EL (cell line): ENCODE results near the gene SNORC.

Source experiments
- DNase-seq: peaks from one replicate; pipeline ENCODE4 v3.0.0-alpha.2; 2016

The SNORC gene

DNA sequence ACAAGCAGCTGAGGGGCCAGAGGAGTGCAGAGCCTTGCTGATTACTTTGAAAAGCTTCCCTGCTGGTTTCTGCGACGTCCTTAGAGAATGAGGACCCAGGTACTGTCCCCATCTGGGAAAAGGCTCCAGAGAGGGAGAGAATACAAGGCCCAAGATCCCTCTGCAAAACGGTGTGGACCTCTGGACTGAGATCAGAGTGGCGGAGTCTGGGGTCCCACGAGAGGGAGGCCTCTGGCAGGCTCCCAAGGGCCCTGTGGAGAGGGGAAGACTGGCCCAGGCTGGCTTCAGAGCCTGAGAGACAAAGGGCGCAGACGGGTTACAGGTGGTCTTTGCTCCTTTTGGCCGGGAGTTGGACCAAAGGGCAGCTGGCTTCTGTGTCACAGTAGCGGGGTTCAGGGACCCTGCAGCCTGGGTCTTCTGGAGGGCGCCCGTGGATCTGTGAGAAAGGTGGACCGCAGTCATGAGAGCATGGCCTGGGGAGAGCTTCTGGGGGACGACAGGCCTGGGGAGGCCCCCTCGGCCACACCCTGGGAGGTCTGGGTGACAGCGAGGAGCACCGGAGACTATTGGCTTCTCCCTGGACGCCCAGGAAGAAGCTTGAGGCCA lies 805 bp downstream of the SNORC start:
- no peak for DNase-seq

- DNase-seq = no peak
Measured at GRCh38 chr2:232871418-232871834, 1.4 kb downstream of the SNORC start.

GRCh38 chr2:232871835-232872736 lies 2.0 kb downstream of the SNORC start:
- no peak for DNase-seq

DNA sequence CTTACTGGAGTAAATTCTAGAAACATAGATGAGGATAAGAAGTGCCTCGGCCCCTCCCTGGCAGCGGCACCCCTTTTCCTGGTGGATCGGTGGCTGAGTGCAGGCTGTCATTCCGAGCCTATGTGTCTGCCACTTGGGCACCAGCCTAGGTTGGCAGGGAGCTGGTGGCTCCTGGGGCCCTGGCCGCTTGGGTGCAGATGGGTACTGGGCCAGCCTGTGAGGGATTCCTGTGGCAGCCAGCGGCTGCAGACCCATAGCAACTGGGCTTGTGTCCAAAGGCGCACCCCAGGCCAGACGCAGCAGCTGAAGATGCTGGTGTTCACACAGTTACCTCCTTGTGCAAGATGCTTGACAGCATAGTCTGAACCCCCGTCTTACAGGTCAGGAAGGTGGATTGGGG lies 2.8 kb downstream of the SNORC start:
- DNase-seq = no peak

DNA sequence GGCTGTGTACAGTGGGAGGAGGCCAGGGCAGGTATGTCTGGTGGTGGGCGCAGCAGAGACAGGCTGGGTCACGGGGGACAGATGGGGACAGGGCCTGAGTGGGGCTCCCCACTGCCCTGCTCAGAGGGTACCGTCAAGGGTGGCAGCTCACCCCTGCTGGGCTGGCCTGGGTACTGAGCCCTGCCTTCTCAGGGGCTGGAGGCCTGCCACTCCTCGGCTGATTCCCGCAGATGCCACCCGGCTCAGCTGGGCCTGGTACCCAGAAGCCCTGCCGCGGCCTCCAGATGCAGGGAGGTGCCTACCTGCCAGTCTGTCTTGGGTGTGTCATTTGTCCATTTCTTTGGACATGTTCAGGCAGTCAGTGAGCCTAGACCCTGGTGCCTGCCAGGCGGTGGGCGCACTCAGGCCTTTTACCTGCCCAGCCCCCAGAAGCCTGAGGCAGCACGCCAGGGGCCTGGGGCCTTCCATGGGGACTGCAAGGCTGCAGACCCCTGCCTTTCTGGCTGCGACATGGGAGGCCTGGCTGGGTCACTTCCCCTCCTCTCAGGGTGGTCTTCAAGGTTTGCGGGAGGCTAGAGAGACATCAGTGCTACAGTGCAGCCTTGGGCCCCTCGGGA lies 3.3 kb downstream of the SNORC start:
- no peak for DNase-seq

DNA sequence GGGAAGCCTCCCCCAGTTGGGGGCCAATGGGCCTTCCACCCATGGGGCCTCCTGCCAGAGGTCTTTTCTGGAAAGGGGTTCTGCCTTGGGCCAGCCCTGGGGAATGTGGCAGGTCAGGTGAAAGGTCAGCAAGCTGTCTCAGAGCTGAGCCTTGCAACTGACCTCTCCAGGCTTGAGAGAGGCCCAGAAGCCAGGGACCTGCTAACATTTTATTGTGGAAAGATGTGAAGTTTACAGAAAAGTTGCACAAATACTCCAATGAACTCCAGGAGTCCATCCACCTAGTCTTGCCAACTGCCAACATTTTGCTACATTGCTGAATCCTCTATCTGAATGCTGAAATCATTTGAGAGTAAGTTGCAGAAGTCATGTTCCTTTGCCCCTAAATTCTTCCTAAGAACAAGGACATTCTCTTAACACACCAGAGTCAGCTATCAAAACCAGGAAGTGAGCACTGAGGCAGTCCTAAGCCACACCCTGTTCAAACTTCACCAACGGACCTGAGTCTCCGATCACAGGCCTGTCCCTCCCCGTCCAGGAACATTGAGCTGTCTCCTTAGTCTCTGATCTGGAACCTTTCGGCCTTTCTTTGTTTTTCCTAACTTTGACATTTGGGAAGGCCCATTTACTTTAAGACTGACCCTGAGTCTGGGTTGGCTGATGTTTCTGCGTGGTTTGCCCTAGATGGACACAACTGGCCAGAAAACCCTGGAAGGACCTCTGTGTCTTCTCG lies 4.0 kb downstream of the SNORC start:
- DNase-seq = no peak

- DNase-seq = no peak
Measured at GRCh38 chr2:232874677-232875223, 4.7 kb downstream of the SNORC start.

GRCh38 chr2:232875256-232876121 lies 5.4 kb downstream of the SNORC start:
- no peak for DNase-seq

DNA sequence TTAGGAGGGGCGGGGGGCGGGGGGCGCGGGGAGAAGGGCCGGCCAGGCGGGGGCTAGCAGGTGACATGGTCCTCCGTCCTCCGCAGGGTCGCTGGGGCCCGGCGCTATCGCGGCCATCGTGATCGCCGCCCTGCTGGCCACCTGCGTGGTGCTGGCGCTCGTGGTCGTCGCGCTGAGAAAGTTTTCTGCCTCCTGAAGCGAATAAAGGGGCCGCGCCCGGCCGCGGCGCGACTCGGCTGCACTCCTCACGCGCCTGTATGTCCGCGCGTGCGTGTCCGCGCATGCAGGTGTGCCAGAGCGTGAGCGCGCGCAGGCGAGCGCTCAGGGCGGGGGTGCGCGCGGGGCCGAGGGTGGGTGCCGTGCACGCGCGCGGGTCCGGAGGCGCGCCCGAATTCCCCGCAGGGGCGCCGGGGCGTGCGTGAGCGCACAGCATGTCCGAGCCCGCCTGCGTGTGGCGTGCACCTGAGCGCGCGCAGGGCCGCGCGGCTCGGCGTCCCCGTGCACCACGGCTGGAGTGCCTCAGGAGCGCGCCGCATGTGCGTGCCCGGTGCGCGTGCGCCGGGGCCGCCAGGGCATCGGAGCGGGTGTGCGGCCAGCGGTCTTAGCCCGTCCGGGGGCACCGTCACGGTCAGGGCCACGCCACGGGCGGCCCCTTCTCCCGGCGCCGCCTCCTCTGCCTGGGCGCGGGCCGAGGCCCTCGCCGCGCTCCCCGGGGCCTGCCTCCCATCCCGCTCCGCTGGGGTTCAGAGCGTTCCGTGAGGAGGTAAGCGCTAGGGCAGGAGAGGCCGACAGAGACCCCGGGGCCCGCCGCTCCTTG lies 6.3 kb downstream of the SNORC start:
- no peak for DNase-seq

DNA sequence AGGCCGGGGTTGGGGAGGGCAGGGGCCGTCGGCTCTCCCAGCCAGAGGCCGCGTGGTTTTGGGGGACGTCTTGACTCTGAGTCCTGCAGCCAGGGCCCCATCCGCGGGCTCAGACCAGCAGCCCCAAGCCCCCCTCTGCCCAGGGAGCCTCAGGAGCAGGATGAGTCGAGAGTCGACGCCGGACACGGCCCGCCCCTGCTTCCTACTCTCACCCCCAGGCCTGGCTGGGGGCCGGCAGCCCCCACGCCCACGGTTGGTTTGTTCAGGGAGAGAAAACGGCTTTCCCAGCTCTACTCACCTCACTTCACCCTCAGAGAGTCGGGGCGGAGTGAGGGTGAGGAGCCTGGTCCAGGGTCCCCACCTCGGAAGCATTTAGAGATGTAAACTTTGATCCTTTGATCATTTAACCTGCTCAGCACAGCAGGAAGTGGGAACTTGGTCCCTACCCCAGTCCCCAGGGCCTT lies 6.9 kb downstream of the SNORC start:
- DNase-seq = no peak

DNA sequence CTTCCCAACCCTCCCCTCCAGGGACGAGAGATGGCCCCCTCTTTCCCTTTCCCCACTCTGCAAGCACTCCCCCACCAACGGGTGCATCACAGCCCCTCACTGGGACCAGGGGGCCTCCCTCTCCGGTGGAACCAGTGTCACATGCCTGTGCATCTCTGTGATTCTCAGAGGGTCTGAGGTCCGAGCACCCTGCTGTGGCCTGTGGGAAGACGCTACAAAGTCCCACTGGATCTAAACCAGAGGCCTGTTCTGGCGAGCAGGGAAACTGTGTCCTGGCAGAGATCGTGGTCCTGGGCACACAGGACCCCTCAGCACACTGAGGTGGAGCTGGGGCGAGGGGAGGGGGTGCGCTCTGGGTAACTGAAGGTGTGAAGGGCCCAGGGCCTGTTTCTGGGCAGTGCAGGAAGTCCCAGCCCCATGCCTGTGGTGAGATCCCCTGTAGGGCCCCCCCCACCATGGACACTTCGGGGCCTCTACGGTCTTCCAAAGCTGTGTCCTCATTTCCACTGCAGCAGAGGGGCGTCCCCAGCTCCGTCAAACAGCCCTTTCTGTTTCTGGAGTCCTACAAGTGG lies 8.0 kb downstream of the SNORC start:
- no peak for DNase-seq

- no peak for DNase-seq
Measured at GRCh38 chr2:232878855-232879617, 9.0 kb downstream of the SNORC start.

DNA sequence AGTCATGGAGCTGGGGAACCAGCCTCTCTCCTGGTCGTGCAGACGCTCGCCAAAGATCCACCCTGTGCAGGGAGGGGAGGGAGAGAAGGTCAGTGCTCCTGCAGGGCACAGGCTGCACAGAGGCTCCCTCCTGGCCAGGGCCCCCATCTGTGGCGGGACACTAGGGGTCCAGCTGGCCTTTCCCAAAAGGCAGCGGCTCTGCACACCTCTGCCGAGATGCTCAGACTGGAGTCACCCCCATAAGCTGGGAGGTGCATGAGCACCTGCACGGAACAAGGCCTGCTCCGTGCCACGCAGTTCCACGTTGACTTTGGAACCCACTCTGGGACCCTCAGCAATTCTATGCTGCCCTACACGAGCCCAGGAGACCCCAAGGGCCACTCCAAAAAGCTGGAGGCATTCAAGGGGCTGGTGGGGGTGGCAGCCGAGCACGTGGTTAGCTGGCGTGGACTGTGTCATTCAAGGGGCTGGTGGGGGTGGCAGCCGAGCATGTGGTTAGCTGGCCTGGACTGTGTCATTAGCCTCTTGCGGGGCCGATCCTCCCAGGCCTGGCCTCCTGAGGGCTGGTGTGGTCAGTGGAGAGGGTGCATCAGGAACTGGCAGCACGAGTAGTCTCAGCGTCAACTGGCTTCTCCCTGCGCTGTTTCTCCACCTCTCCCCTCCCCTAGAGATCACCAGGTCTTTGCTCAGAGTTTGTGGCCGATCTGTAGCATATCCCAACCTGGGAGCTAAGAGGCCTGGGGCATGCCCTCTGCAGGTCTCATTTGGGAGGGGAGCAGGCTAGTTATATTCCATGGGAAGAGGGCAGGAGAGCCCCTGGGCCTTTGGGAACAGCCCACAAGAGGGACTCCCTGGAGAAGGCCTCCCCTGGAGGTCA lies 9.8 kb downstream of the SNORC start:
- DNase-seq = no peak

- DNase-seq = no peak
Measured at GRCh38 chr2:232880764-232881351, 10.8 kb downstream of the SNORC start.

DNA sequence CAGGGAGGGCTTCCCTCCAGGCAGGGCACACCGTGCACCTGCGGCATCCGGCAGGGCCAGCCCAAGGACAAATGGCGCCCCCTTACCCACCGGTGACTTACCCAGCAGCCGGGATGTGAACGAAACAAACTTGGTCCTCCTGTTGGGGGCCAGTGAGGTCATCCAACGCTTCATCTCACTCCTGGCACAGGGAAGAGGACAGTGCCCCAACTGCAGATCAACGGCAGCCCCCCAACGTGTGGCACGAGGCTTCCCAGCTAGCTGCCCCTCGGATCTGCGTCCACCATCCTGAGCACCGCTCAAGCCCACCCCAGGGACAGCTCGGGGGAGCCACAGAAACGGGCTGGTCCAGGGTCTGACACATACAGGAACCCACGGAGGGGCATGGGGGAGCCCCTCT lies 12.0 kb downstream of the SNORC start:
- DNase-seq = no peak

GRCh38 chr2:232882505-232883115 lies 12.5 kb downstream of the SNORC start:
- no peak for DNase-seq

DNA sequence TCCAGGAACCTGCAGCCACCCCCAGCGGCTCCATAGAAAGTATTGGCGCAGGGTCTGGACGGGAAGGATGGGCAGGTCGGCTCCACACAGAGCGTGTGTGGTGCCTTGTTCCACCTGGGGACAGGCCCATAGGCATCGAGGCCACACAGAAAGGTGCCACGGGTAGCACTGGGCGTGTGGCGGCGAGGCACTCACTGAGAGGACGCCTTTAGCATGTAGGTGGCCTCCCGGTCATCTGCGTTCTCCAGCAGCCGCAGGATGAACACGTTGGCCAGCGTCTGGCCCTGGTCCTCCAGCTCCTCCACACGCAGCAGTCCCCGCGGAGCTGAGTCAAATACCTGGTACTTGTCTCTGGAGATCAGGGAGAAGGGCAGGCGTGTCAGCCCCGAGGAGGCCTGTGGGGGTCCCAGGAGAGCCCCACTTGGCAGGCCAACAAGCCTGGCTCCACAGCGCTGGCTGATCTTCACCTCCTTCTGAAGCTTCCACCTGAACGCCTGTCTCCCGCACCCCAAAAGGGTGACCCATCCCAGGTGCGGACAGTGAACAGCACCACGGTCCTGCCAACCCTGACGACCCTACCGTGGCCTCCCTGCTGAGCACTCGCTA lies 13.2 kb downstream of the SNORC start:
- DNase-seq = no peak
